Neuronal stem cell (in vitro differentiated cells): ENCODE measurements around the gene SYNE1.

ENCODE experiments used
- DNase-seq: peaks from one replicate; pipeline ENCODE4 v3.0.0-alpha.2; 2013; ENCODE audit warnings: low spot score
- H2AFZ ChIP-seq: one replicate; pipeline ENCODE4 v1.6.1; 2013; ENCODE audit warnings: mild to moderate bottlenecking, low read length, inconsistent platforms
- H2AK5ac ChIP-seq: 2 replicates; pipeline ENCODE4 v1.6.1; 2013; ENCODE audit warnings: low read depth, mild to moderate bottlenecking, inconsistent platforms, low read length, moderate library complexity, mixed read lengths
- H2BK120ac ChIP-seq: 2 replicates; pipeline ENCODE4 v1.6.1; 2013; ENCODE audit warnings: low read depth, mild to moderate bottlenecking, inconsistent platforms, low read length, moderate library complexity, mixed read lengths
- H2BK12ac ChIP-seq: one replicate; pipeline ENCODE4 v1.6.1; 2013; ENCODE audit warnings: low read length, inconsistent platforms
- H2BK15ac ChIP-seq: 2 replicates; pipeline ENCODE4 v1.6.1; 2013; ENCODE audit warnings: mild to moderate bottlenecking, low read length, inconsistent platforms, mixed read lengths
- H2BK5ac ChIP-seq: one replicate; pipeline ENCODE4 v1.6.1; 2013; ENCODE audit warnings: inconsistent platforms, mild to moderate bottlenecking, low read length, moderate library complexity
- H3K14ac ChIP-seq: one replicate; pipeline ENCODE4 v1.6.1; 2013; ENCODE audit warnings: low read length, inconsistent platforms
- H3K18ac ChIP-seq: 2 replicates; pipeline ENCODE4 v1.6.1; 2013; ENCODE audit warnings: low read length, inconsistent platforms
- H3K23ac ChIP-seq: 2 replicates; pipeline ENCODE4 v1.6.1; 2013; ENCODE audit warnings: low read depth, mild to moderate bottlenecking, mixed read lengths, low read length, inconsistent platforms; ENCODE audit not compliant: poor library complexity
- H3K27ac ChIP-seq: replicated peaks from 3 replicates; pipeline ENCODE4 v1.5.1; 2013; ENCODE audit warnings: low read length, inconsistent platforms
- H3K27me3 ChIP-seq, 3 experiments: 2 replicates each; pipeline ENCODE4 v1.6.1; 2013; ENCODE audit warnings: low read length in 3 of 3, mild to moderate bottlenecking in 2 of 3, inconsistent platforms in 1 of 3, low read depth in 1 of 3, mixed read lengths in 1 of 3, moderate library complexity in 1 of 3; ENCODE audit not compliant: control insufficient read depth in 3 of 3, insufficient read depth in 3 of 3
- H3K36me3 ChIP-seq, 2 donors: replicated peaks in 1 of 2; 2 replicates each; pipeline ENCODE4 v1.6.1; 2013; ENCODE audit warnings: low read length in 2 of 2; ENCODE audit not compliant: control insufficient read depth in 2 of 2, insufficient read depth in 2 of 2
- H3K4ac ChIP-seq: 2 replicates; pipeline ENCODE4 v1.6.1; 2013; ENCODE audit warnings: inconsistent platforms, mild to moderate bottlenecking, low read length, moderate library complexity
- H3K4me1 ChIP-seq, 2 donors: 1 replicate in 1 of 2; 2 replicates in 1 of 2; pipeline ENCODE4 v1.6.1; 2013; ENCODE audit warnings: low read length in 2 of 2, low read depth in 1 of 2; ENCODE audit not compliant: control insufficient read depth in 2 of 2, insufficient read depth in 1 of 2
- H3K4me2 ChIP-seq: one replicate; pipeline ENCODE4 v1.6.1; 2013; ENCODE audit warnings: mild to moderate bottlenecking, low read length, inconsistent platforms; ENCODE audit not compliant: insufficient read depth, poor library complexity, severe bottlenecking
- H3K4me3 ChIP-seq, 2 donors: 2 replicates each; pipeline ENCODE4 v1.5.1; 2013; ENCODE audit warnings: low read length in 2 of 2, mild to moderate bottlenecking in 2 of 2, inconsistent platforms in 1 of 2, moderate library complexity in 1 of 2
- H3K79me1 ChIP-seq: one replicate; pipeline ENCODE4 v1.6.1; 2013; ENCODE audit warnings: low read depth, mild to moderate bottlenecking, inconsistent platforms, low read length, moderate library complexity
- H3K9ac ChIP-seq: one replicate; pipeline ENCODE4 v1.6.1; 2013; ENCODE audit warnings: mild to moderate bottlenecking, low read depth, low read length, inconsistent platforms; ENCODE audit not compliant: poor library complexity
- H3K9me3 ChIP-seq, 2 donors: replicated peaks in 1 of 2; 2 replicates each; pipeline versions ENCODE3 to v1.6.1; 2013; ENCODE audit warnings: low read length in 2 of 2, mild to moderate bottlenecking in 2 of 2, inconsistent platforms in 1 of 2, low read depth in 1 of 2, mixed read lengths in 1 of 2, moderate library complexity in 1 of 2; ENCODE audit not compliant: control insufficient read depth in 2 of 2, insufficient read depth in 1 of 2
- H4K8ac ChIP-seq: one replicate; pipeline ENCODE4 v1.6.1; 2013; ENCODE audit warnings: low read depth, mild to moderate bottlenecking, inconsistent platforms, low read length, moderate library complexity
- H4K91ac ChIP-seq: one replicate; pipeline ENCODE4 v1.6.1; 2013; ENCODE audit warnings: low read length, low read depth, mild to moderate bottlenecking, inconsistent platforms; ENCODE audit not compliant: poor library complexity
- whole genome bisulfite sequencing, 2 donors: extraction: QIAGEN DNeasy Blood & Tissue Kit; methylation state at CpG; one replicate each; pipeline ENCODE4 v1.1.7; 2013; ENCODE audit warnings: missing lambda C conversion rate in 2 of 2, mixed read lengths in 1 of 2; ENCODE audit not compliant: insufficient read length in 2 of 2, insufficient replicate concordance in 1 of 2; ENCODE audit errors: extremely low coverage in 2 of 2; 5-methylcytosine and 5-hydroxymethylcytosine counted together

SYNE1 gene

DNA sequence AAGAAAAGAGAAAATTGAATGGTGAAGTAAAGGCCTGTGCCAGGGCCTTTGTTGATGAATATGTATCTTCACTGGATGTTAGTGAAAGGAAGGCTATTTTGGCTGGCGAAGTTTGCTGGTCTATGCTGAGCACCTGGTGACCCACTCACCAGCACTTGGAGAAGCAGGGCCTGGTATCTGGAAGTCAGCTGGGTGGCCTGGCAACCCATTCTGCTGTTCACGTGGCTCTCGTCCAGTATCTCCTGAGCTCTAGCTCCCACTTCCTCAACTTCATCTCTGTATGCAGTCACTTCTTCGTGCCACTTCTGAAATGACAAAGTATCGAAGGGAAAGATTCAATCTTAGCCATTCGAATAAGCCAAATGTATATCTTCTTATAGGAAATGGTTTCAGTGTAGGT is 283.7 kb downstream of the SYNE1 start:
- Histone ChIP-seq H3K14ac (no peak overlapping the region), H4K8ac (no peak overlapping the region), H2BK12ac (no peak overlapping the region), H2AK5ac (no peak overlapping the region), H2BK5ac (no peak overlapping the region), H3K9ac (no peak overlapping the region), H2BK15ac (no peak overlapping the region), H3K36me3 (no peaks in the 10 kb centered on the region), H2AFZ (no peak overlapping the region), H3K9me3 (no peaks in the 10 kb centered on the region), H3K4me3 (no peak overlapping the region), H4K91ac (no peak overlapping the region), H3K23ac (no peak overlapping the region), H3K27me3 (no peaks in the 10 kb centered on the region), H3K79me1 (no peaks in the 10 kb centered on the region), H3K4me2 (no peak overlapping the region), H3K18ac (no peak overlapping the region), H2BK120ac (no peak overlapping the region), H3K4ac (no peak overlapping the region), H3K27ac (no peak overlapping the region), H3K4me1 (peaks cover 0 to 5% of the 10 kb centered on the region in 2 donors)
- DNase-seq = no peak
- WGBS, 2 donors = no CpG with 5 or more reads among the region's 6 CpGs

- no peaks in the 10 kb centered on the region for H3K36me3 ChIP-seq
- no peak overlapping the region for H3K9ac ChIP-seq
- no peaks in the 10 kb centered on the region for H3K9me3 ChIP-seq
- no peak overlapping the region for H3K4me3 ChIP-seq
- H3K4ac ChIP-seq = no peak overlapping the region
- H2AFZ ChIP-seq = no peak overlapping the region
- no peak overlapping the region for H2AK5ac ChIP-seq
- H4K91ac ChIP-seq = no peak overlapping the region
- H3K27me3 ChIP-seq = no peaks in the 10 kb centered on the region
- H2BK15ac ChIP-seq = no peak overlapping the region
- H3K23ac ChIP-seq = no peak overlapping the region
- H2BK12ac ChIP-seq = no peak overlapping the region
- peaks cover 0 to 5% of the 10 kb centered on the region in 2 donors for H3K4me1 ChIP-seq
- no peak overlapping the region for H4K8ac ChIP-seq
- no peak overlapping the region for H2BK5ac ChIP-seq
- H2BK120ac ChIP-seq = no peak overlapping the region
- no peaks in the 10 kb centered on the region for H3K79me1 ChIP-seq
- no peak overlapping the region for H3K4me2 ChIP-seq
- H3K18ac ChIP-seq = no peak overlapping the region
- H3K14ac ChIP-seq = no peak overlapping the region
- WGBS, 2 donors = no CpG with 5 or more reads among the region's 5 CpGs
- DNase-seq = no peak
- H3K27ac ChIP-seq = no peak overlapping the region
These were observed 285.4 kb downstream of the SYNE1 start for GRCh38 chr6:152351742-152352141.

DNA sequence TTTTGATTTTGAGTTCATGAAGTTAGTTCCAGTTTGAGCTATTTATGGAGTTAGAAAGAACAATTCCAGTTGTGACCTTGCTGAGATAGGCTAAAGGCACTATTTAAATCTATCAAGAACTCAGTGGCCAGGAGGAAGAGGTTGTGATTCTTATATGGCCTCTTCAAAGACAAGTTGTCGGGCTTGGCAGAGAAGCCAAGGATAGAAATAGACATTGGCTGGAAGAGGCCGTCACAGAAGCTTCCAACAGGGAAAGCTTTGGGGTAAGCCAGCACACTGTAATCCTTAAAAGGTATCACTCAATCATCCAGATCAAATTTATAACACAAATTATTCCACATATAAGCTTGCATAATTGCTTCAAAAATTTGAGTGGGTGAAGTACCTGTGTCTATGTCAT is 286.1 kb downstream of the SYNE1 start:
- H3K4me3 ChIP-seq = no peak overlapping the region
- no peak overlapping the region for H3K23ac ChIP-seq
- H3K36me3 ChIP-seq = no peaks in the 10 kb centered on the region
- H3K4me1 ChIP-seq = peaks cover 0 to 5% of the 10 kb centered on the region in 2 donors
- H3K4me2 ChIP-seq = no peak overlapping the region
- DNase-seq = no peak
- no peak overlapping the region for H2BK120ac ChIP-seq
- no peaks in the 10 kb centered on the region for H3K9me3 ChIP-seq
- no peak overlapping the region for H2BK15ac ChIP-seq
- no peak overlapping the region for H2AK5ac ChIP-seq
- no peak overlapping the region for H4K8ac ChIP-seq
- H3K27me3 ChIP-seq = no peaks in the 10 kb centered on the region
- no peak overlapping the region for H3K27ac ChIP-seq
- H3K4ac ChIP-seq = no peak overlapping the region
- no peak overlapping the region for H3K14ac ChIP-seq
- H3K18ac ChIP-seq = no peak overlapping the region
- H2AFZ ChIP-seq = no peak overlapping the region
- no peak overlapping the region for H4K91ac ChIP-seq
- no peak overlapping the region for H2BK12ac ChIP-seq
- no peak overlapping the region for H2BK5ac ChIP-seq
- no peaks in the 10 kb centered on the region for H3K79me1 ChIP-seq
- no CpG with 5 or more reads among the region's 2 CpGs for WGBS, 2 donors
- no peak overlapping the region for H3K9ac ChIP-seq

DNA sequence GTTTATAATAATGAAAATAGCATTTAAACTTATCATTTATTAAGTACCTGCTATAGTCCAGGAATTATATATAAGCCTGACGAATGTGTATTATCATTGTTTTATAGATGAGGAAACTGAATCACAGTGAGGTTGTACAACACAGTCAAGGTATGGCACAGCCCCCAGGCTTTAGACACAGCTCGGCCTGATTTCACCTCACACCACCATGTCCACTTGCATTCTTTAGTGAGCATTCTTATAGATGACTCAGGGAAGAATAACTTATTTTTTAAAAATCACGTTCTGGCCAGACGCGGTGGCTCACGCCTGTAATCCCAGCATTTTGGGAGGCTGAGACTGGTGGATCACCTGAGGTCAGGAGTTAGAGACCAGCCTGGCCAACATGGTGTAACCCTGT is 289.0 kb downstream of the SYNE1 start:
- no peak overlapping the region for H2BK12ac ChIP-seq
- no peaks in the 10 kb centered on the region for H3K36me3 ChIP-seq
- H3K14ac ChIP-seq = no peak overlapping the region
- H3K4me3 ChIP-seq = no peak overlapping the region
- no peak overlapping the region for H2AK5ac ChIP-seq
- no peaks in the 10 kb centered on the region for H3K79me1 ChIP-seq
- no peak overlapping the region for H2BK5ac ChIP-seq
- H3K23ac ChIP-seq = no peak overlapping the region
- no peak overlapping the region for H4K91ac ChIP-seq
- H2BK15ac ChIP-seq = no peak overlapping the region
- no peak overlapping the region for H3K4me2 ChIP-seq
- no peak overlapping the region for H4K8ac ChIP-seq
- no peak overlapping the region for H2BK120ac ChIP-seq
- no peak overlapping the region for H2AFZ ChIP-seq
- H3K4me1 ChIP-seq = peaks cover 0 to 3% of the 10 kb centered on the region in 2 donors
- WGBS, 2 donors = no CpG with 5 or more reads among the region's 6 CpGs
- no peak overlapping the region for H3K27ac ChIP-seq
- no peak for DNase-seq
- no peaks in the 10 kb centered on the region for H3K27me3 ChIP-seq
- no peak overlapping the region for H3K4ac ChIP-seq
- H3K9ac ChIP-seq = no peak overlapping the region
- H3K9me3 ChIP-seq = no peaks in the 10 kb centered on the region
- H3K18ac ChIP-seq = no peak overlapping the region
